Loucy (cell line): ENCODE measurements around the gene EOMES.

Source experiments
- H2AFZ ChIP-seq: fragments of 200-600 bp; sonication (generic); 2 replicates; pipeline ENCODE4 v1.6.0; 2016; ENCODE audit warnings: antibody characterized with exemption, mild to moderate bottlenecking, low read length, moderate library complexity
- H3F3A ChIP-seq: fragments of 200-600 bp; 2 replicates; pipeline ENCODE4 v1.6.0; 2016; ENCODE audit warnings: antibody characterized with exemption, low read depth, mild to moderate bottlenecking
- H3K27me3 ChIP-seq: fragments of 200-600 bp; sonication (generic); 2 replicates; pipeline ENCODE4 v1.6.1; 2014; ENCODE audit warnings: low read length, mild to moderate bottlenecking; ENCODE audit not compliant: insufficient read depth, poor library complexity, severe bottlenecking
- H3K36me3 ChIP-seq: fragments of 200-600 bp; sonication (generic); 2 replicates; pipeline ENCODE4 v1.6.1; 2016; ENCODE audit warnings: low read length; ENCODE audit not compliant: insufficient read depth
- H3K4me1 ChIP-seq: fragments of 200-600 bp; sonication (generic); 2 replicates; pipeline ENCODE4 v1.5.1; 2014; ENCODE audit warnings: low read length, mild to moderate bottlenecking; ENCODE audit not compliant: insufficient read depth, poor library complexity, severe bottlenecking
- H3K4me2 ChIP-seq: fragments of 200-600 bp; sonication (generic); 2 replicates; pipeline ENCODE4 v1.6.0; 2014; ENCODE audit warnings: antibody characterized with exemption, low read length, low read depth, mild to moderate bottlenecking; ENCODE audit not compliant: poor library complexity, severe bottlenecking
- H3K4me3 ChIP-seq: fragments of 200-600 bp; sonication (generic); 2 replicates; pipeline ENCODE4 v1.5.1; 2014; ENCODE audit warnings: low read length, mild to moderate bottlenecking, mixed read lengths; ENCODE audit not compliant: poor library complexity, severe bottlenecking
- H3K79me2 ChIP-seq: fragments of 200-600 bp; sonication (generic); 2 replicates; pipeline ENCODE4 v1.6.1; 2014; ENCODE audit warnings: low read length; ENCODE audit not compliant: insufficient read depth
- H3K9ac ChIP-seq: fragments of 200-600 bp; sonication (generic); 2 replicates; pipeline ENCODE4 v1.6.0; 2014; ENCODE audit warnings: mild to moderate bottlenecking, low read depth, low read length, moderate library complexity; ENCODE audit not compliant: poor library complexity, severe bottlenecking
- H3K9me2 ChIP-seq: fragments of 200-600 bp; sonication (generic); replicated peaks from 2 replicates; pipeline ENCODE4 v1.6.1; 2016; ENCODE audit warnings: low read depth, low read length, mixed read lengths
- H3K9me3 ChIP-seq: fragments of 200-600 bp; sonication (generic); 2 replicates; pipeline ENCODE4 v1.6.1; 2014; ENCODE audit warnings: mild to moderate bottlenecking, antibody characterized with exemption, low read length, low read depth; ENCODE audit not compliant: insufficient read depth
- H4K20me1 ChIP-seq: fragments of 200-600 bp; sonication (generic); 2 replicates; pipeline ENCODE4 v1.6.0; 2014; ENCODE audit warnings: antibody characterized with exemption, low read length, mild to moderate bottlenecking; ENCODE audit not compliant: insufficient read depth, poor library complexity, severe bottlenecking
- EZH2phosphoT487 ChIP-seq: fragments of 200-600 bp; IDR thresholded peaks from 2 replicates; pipeline ENCODE4 v1.6.1; 2018; ENCODE audit warnings: antibody characterized with exemption, mild to moderate bottlenecking, moderate library complexity, borderline replicate concordance
- TF ChIP-seq, protein P1 (sequence below): fragments of 200-600 bp; sonication (generic); conservative IDR thresholded peaks from 2 replicates; pipeline ENCODE4 v1.5.1; 2014; ENCODE audit warnings: mild to moderate bottlenecking, antibody characterized with exemption, low read length

Gene EOMES

DNA sequence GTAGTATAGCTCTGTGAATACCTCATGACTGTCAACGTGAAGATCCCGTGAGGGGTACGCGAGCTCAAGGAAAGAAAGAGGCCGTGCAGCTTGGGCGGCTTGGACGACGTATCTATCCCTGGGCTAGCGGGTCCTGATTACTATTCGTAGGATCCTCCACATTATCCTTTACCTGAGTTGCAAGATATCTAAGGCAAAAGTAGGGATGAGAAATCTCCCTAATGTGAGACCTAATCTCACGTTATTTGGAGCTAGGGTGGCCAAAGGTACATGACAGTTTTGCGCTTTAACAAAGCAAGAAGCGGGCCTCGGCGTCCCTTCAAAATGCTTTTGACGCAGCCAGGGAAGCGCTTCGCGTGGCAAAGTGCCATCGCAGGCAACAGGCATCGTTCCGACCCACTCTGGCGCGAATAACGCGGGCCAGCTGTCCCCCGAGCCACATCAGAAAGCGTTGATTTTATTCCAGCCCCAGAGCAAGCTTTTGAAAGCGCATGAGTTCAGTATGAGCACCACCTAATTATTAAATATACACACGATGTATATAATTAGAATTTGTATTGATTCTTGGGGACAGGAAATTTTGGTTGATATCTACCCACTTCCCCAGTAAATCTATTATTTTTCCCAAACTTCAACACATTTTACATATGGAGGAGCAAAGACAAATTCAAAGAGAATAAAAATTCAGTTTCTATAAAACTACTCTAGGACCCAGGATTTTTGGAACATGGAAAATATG, 2.5 kb upstream of the EOMES start:
- Histone ChIP-seq H3F3A (no peaks in the 10 kb centered on the region), H3K4me2 (no peak overlapping the region), H3K27me3 (no peaks in the 10 kb centered on the region), H4K20me1 (no peaks in the 10 kb centered on the region), H3K4me1 (peaks cover 8% of the 10 kb centered on the region), H3K79me2 (peaks cover 8% of the 10 kb centered on the region), H3K9ac (no peak overlapping the region), H3K9me2 (no peaks in the 10 kb centered on the region), H2AFZ (no peak overlapping the region), H3K9me3 (no peaks in the 10 kb centered on the region), H3K36me3 (no peaks in the 10 kb centered on the region), H3K4me3 (no peak overlapping the region)
- no peak for TF ChIP-seq EZH2phosphoT487

DNA sequence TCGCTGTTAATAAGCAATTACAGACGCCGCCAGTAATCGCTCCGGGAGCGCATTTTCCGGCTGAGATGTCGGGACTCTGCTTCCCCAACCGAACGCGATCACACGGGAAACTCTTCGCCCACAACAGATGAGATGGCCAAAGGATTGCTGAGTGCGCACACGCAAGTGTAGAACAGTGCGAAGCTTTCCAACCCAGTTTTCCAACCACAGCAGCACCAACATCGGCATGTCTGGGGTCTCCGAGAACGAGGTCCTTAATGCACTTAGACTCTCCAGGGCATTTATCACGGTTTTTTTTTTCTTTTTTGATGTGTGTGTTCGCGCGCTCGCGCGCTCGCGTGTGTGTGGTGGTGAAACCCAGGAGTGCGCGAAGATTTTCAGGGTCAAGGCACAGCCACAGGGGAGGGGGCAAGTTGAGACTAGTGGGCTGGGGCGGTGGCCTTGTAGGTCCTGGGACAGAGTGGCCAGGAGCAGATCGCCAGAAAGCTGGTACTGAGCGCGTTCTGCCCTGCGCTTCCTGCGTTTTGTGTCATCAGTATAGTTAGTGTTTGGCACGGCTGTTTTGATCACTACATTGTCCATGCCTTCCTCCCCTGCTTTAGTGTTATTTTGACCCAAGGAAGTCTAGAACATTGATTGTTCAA, 1.8 kb upstream of the EOMES start:
- Histone ChIP-seq H3K36me3 (no peaks in the 10 kb centered on the region), H3K79me2 (peaks cover 8% of the 10 kb centered on the region), H3K4me3 (no peak overlapping the region), H3K9ac (no peak overlapping the region), H3K4me1 (peaks cover 13% of the 10 kb centered on the region), H2AFZ (no peak overlapping the region), H3K9me3 (no peaks in the 10 kb centered on the region), H3K9me2 (no peaks in the 10 kb centered on the region), H3F3A (no peaks in the 10 kb centered on the region), H3K4me2 (no peak overlapping the region), H3K27me3 (no peaks in the 10 kb centered on the region), H4K20me1 (no peaks in the 10 kb centered on the region)
- TF ChIP-seq, protein P1, sequence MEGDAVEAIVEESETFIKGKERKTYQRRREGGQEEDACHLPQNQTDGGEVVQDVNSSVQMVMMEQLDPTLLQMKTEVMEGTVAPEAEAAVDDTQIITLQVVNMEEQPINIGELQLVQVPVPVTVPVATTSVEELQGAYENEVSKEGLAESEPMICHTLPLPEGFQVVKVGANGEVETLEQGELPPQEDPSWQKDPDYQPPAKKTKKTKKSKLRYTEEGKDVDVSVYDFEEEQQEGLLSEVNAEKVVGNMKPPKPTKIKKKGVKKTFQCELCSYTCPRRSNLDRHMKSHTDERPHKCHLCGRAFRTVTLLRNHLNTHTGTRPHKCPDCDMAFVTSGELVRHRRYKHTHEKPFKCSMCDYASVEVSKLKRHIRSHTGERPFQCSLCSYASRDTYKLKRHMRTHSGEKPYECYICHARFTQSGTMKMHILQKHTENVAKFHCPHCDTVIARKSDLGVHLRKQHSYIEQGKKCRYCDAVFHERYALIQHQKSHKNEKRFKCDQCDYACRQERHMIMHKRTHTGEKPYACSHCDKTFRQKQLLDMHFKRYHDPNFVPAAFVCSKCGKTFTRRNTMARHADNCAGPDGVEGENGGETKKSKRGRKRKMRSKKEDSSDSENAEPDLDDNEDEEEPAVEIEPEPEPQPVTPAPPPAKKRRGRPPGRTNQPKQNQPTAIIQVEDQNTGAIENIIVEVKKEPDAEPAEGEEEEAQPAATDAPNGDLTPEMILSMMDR = no peak
- TF ChIP-seq EZH2phosphoT487 = no peak

DNA sequence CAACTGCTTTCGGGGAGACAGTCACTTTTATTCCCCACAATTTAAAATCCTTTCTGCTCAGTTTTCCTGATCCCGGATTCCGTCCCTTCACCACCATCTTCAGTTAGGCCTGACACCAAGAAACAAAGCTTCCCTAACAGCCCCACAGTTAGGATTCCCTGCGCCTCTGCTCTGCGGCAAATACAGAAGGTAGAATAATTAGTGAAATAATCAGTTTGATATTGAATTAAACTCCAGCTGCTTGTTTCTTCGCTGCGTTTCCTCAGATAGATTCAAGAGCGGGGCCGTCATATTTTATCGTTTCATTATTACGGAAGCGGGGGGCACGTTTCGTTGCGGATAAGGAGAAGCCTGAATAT, 1.3 kb upstream of the EOMES start:
- H3K4me3 ChIP-seq = no peak overlapping the region
- no peaks in the 10 kb centered on the region for H3K36me3 ChIP-seq
- TF ChIP-seq, protein P1 = no peak
- TF ChIP-seq EZH2phosphoT487 = no peak
- H3K4me2 ChIP-seq = no peak overlapping the region
- no peaks in the 10 kb centered on the region for H3K27me3 ChIP-seq
- H3K4me1 ChIP-seq = peaks cover 13% of the 10 kb centered on the region
- H4K20me1 ChIP-seq = no peaks in the 10 kb centered on the region
- H2AFZ ChIP-seq = no peak overlapping the region
- peaks cover 8% of the 10 kb centered on the region for H3K79me2 ChIP-seq
- H3K9ac ChIP-seq = no peak overlapping the region
- no peaks in the 10 kb centered on the region for H3K9me2 ChIP-seq
- H3K9me3 ChIP-seq = no peaks in the 10 kb centered on the region
- H3F3A ChIP-seq = no peaks in the 10 kb centered on the region
